GM21825 (cell line): ENCODE results near the gene CMTM3.
A peak's percentile ranks its signal among the peaks of the same experiment; 100 is the strongest.
"Not testable (repeated sequence)": the region's sequence is repeated elsewhere in the genome, so short reads cannot be mapped to it uniquely, and the experiment has no call there.

Experiments used
- ATAC-seq: cut with Tn5 transposase; IDR thresholded peaks from one replicate; pipeline ENCODE4 v1.9.1; 2021; ENCODE audit warnings: mild to moderate bottlenecking, moderate library complexity; ENCODE audit not compliant: unreplicated experiment

Gene CMTM3

GRCh38 chr16:66604376-66605176 lies at the start of gene CMTM3:
Gene CMTM3 (plus strand): TSS chr16:66604704. CDS start chr16:66604806, 102 bp downstream.
- ATAC-seq = peak; percentile 44

GRCh38 chr16:66560107-66560506 lies 44.4 kb upstream of the CMTM3 start:
- ATAC-seq = no peak

GRCh38 chr16:66561381-66562080 lies 43.0 kb upstream of the CMTM3 start:
- ATAC-seq = no peak

GRCh38 chr16:66562409-66562808 lies 42.1 kb upstream of the CMTM3 start:
- ATAC-seq = no peak

GRCh38 chr16:66562986-66563385 lies 41.5 kb upstream of the CMTM3 start:
- ATAC-seq = no peak

GRCh38 chr16:66563574-66564334 lies 40.8 kb upstream of the CMTM3 start:
- ATAC-seq = no peak

- no peak for ATAC-seq
Measured at GRCh38 chr16:66566051-66566901, 38.2 kb upstream of the CMTM3 start, which contains the start of gene CMTM1. Gene CMTM1 (plus strand): TSS chr16:66566439. CDS start chr16:66566514, 75 bp downstream.

GRCh38 chr16:66567270-66567669 lies 37.2 kb upstream of the CMTM3 start:
- not testable (repeated sequence) for ATAC-seq

- ATAC-seq = no peak
Measured at GRCh38 chr16:66568355-66568754, 36.1 kb upstream of the CMTM3 start.

- ATAC-seq = no peak
Measured at GRCh38 chr16:66569131-66569530, 35.4 kb upstream of the CMTM3 start.

GRCh38 chr16:66569827-66570405 lies 34.6 kb upstream of the CMTM3 start:
- no peak for ATAC-seq

GRCh38 chr16:66572356-66572755 lies 32.1 kb upstream of the CMTM3 start:
- ATAC-seq = no peak

GRCh38 chr16:66574081-66574480 lies 30.4 kb upstream of the CMTM3 start:
- no peak for ATAC-seq

- no peak for ATAC-seq
Measured at GRCh38 chr16:66574531-66574930, 30.0 kb upstream of the CMTM3 start.

GRCh38 chr16:66575060-66575459 lies 29.4 kb upstream of the CMTM3 start:
- ATAC-seq = no peak

- ATAC-seq = no peak
Measured at GRCh38 chr16:66576296-66576695, 28.2 kb upstream of the CMTM3 start.

- ATAC-seq = no peak
Measured at GRCh38 chr16:66578651-66579531, 25.6 kb upstream of the CMTM3 start, which contains the start of gene CMTM2. Gene CMTM2 (plus strand): TSS chr16:66579463. CDS start chr16:66579608, 145 bp downstream.

GRCh38 chr16:66580605-66581209 lies 23.8 kb upstream of the CMTM3 start:
- ATAC-seq = no peak
